ENCODE data around the gene SLC50A1. TPM values are rescaled to one million over a fixed set of nuclear protein-coding genes. Genes with fewer than 3 reads are reported as not detected.

SLC50A1 gene
- total RNA-seq, 1 donor from 2014 or later = 26.6 TPM

- Histone ChIP-seq H3K4me3 (ENCODE audit: low read depth, low read length) (no peak overlapping the region), H3K27me3 (ENCODE audit: control insufficient read depth, insufficient read depth, low read length) (no peaks in the 10 kb centered on the region), H3K36me3 (ENCODE audit: control insufficient read depth, insufficient read depth, low read length) (peaks cover 7% of the 10 kb centered on the region)
- TF ChIP-seq, protein P1, sequence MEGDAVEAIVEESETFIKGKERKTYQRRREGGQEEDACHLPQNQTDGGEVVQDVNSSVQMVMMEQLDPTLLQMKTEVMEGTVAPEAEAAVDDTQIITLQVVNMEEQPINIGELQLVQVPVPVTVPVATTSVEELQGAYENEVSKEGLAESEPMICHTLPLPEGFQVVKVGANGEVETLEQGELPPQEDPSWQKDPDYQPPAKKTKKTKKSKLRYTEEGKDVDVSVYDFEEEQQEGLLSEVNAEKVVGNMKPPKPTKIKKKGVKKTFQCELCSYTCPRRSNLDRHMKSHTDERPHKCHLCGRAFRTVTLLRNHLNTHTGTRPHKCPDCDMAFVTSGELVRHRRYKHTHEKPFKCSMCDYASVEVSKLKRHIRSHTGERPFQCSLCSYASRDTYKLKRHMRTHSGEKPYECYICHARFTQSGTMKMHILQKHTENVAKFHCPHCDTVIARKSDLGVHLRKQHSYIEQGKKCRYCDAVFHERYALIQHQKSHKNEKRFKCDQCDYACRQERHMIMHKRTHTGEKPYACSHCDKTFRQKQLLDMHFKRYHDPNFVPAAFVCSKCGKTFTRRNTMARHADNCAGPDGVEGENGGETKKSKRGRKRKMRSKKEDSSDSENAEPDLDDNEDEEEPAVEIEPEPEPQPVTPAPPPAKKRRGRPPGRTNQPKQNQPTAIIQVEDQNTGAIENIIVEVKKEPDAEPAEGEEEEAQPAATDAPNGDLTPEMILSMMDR (IDR thresholded peaks at IDR 0.05; ENCODE audit: insufficient read depth, low read length, poor library complexity, severe bottlenecking) = no peak
- DNase-seq (ENCODE audit: low read depth) = no peak
Observed at GRCh38 chr1:155134322-155134721, 1.3 kb upstream of the SLC50A1 start.

DNA sequence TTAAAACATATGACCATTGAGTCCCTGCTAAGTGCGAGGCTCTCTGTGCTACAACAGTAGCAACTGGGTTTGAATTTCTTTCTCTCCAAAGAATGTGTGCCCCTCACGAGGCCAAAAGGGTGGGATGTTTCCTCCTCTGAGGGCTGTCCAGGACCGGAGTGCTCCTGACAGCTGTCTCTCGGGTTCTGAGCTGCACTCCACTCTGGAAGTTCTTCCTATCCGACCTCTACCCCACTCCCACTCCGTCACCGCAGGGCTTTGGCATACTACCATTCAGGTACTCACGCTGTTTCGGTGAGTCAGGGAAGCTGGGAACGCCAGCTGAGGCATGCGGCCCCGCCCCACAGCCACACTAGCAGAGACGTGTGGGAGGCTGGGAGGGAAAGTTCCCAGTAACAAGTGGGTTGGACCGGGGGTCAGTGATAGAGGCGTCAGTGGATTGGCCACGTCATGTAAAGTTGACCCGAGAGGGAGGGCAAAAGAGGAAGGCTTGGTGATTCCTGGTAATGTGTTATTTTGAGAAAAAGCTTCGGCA lies 705 bp upstream of the SLC50A1 start:
- TF ChIP-seq, protein P1 (IDR thresholded peaks at IDR 0.05; ENCODE audit: insufficient read depth, low read length, poor library complexity, severe bottlenecking) = no peak
- peak; percentile 92 for DNase-seq (ENCODE audit: low read depth)
- no peaks in the 10 kb centered on the region for H3K27me3 ChIP-seq (ENCODE audit: control insufficient read depth, insufficient read depth, low read length)
- peaks cover 7% of the 10 kb centered on the region for H3K36me3 ChIP-seq (ENCODE audit: control insufficient read depth, insufficient read depth, low read length)
- H3K4me3 ChIP-seq (ENCODE audit: low read depth, low read length) = peak overlapping the region; percentile 86

DNA sequence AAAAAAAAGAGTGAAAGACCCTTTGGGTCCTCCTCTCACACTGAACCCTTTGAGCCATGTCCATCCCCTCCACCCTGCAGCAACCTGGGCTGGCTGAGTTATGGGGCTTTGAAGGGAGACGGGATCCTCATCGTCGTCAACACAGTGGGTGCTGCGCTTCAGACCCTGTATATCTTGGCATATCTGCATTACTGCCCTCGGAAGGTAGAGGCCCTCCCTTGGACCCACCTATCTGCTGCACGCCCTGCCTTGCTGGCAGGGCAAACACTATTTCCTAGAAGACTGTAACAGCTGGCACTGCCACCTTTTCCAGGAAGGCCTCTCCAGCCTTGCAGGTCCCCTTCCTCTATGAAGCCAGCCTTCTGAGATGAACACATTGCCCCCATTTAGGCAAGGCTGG lies 1.1 kb downstream of the SLC50A1 start:
- Histone ChIP-seq H3K36me3 (ENCODE audit: control insufficient read depth, insufficient read depth, low read length) (peaks cover 6% of the 10 kb centered on the region), H3K27me3 (ENCODE audit: control insufficient read depth, insufficient read depth, low read length) (no peaks in the 10 kb centered on the region), H3K4me3 (ENCODE audit: low read depth, low read length) (peak overlapping the region; percentile 25)
- DNase-seq (ENCODE audit: low read depth) = no peak
- TF ChIP-seq, protein P1 (IDR thresholded peaks at IDR 0.05; ENCODE audit: insufficient read depth, low read length, poor library complexity, severe bottlenecking) = no peak

DNA sequence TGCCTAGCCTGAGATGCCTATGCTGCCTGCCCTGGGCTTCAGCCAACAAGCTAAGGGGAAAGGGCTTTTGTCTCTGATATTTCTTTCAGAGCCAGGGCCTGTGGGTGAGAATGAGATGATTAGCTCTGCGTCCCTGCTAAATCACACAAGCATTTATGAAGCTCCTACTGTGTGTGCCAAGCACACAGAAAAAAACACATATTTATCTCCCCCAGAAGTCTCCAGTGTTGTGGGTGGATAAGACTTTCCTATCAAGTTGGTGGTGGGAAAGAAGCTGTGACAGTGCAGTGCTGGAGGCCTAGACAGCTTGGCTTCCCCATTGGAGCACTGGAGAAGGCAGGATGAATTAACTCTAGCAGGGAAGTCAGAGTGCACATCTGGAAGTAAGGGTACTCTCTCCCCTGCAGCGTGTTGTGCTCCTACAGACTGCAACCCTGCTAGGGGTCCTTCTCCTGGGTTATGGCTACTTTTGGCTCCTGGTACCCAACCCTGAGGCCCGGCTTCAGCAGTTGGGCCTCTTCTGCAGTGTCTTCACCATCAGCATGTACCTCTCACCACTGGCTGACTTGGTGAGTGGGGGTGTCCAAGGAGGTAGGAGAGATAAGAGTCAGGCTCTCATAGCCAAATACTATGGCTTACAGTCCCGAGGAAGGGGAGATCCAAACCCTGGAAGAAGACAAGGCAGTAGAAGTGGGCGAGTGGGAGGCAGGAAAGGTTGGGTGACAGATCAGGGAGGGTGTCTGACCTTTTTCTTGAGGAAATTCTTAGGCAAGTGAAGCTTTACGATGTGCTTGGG lies 1.7 kb downstream of the SLC50A1 start:
- DNase-seq (ENCODE audit: low read depth) = no peak
- Histone ChIP-seq H3K36me3 (ENCODE audit: control insufficient read depth, insufficient read depth, low read length) (peaks cover 4% of the 10 kb centered on the region), H3K27me3 (ENCODE audit: control insufficient read depth, insufficient read depth, low read length) (no peaks in the 10 kb centered on the region), H3K4me3 (ENCODE audit: low read depth, low read length) (no peak overlapping the region)
- TF ChIP-seq, protein P1 (IDR thresholded peaks at IDR 0.05; ENCODE audit: insufficient read depth, low read length, poor library complexity, severe bottlenecking) = no peak

GRCh38 chr1:155139895-155140629 lies 4.4 kb downstream of the SLC50A1 start, which contains the start of gene DPM3:
Gene DPM3, minus strand, starts transcription at chr1:155140531. Its CDS starts 291 bp downstream, at chr1:155140240.
- Histone ChIP-seq H3K4me3 (ENCODE audit: low read depth, low read length) (peak within 1 kb of the TSS; percentile 84), H3K27me3 (ENCODE audit: control insufficient read depth, insufficient read depth, low read length) (no peaks in the 10 kb centered on the region), H3K36me3 (ENCODE audit: control insufficient read depth, insufficient read depth, low read length) (no peaks in the 10 kb centered on the region)
- TF ChIP-seq, protein P1 (IDR thresholded peaks at IDR 0.05; ENCODE audit: insufficient read depth, low read length, poor library complexity, severe bottlenecking) = no peak
- no peak for DNase-seq (ENCODE audit: low read depth)
